WTC11 (cell line): ENCODE measurements around the gene DTX4.

Experiments used
- ATF3 ChIP-seq: sonication (generic); formaldehyde crosslinking; conservative IDR thresholded peaks from 2 replicates; pipeline ENCODE4 v1.8.1; 2022; ENCODE audit warnings: mild to moderate bottlenecking, missing genetic modification reagents
- CREB1 ChIP-seq: sonication (generic); formaldehyde crosslinking; IDR thresholded peaks from 2 replicates; pipeline ENCODE4 v1.8.0; 2023; ENCODE audit warnings: mild to moderate bottlenecking, missing genetic modification reagents
- CTCF ChIP-seq: fragments of 200-600 bp; IDR thresholded peaks from 2 replicates; pipeline ENCODE4 v1.8.0; 2022; ENCODE audit warnings: antibody characterized with exemption
- IRF1 ChIP-seq: sonication (generic); formaldehyde crosslinking; IDR thresholded peaks from 2 replicates; pipeline ENCODE4 v1.8.0; 2023; ENCODE audit warnings: missing genetic modification reagents
- KAT7 ChIP-seq: sonication (generic); formaldehyde crosslinking; IDR thresholded peaks from 2 replicates; pipeline ENCODE4 v1.8.1; 2023; ENCODE audit warnings: missing genetic modification reagents, mild to moderate bottlenecking, borderline replicate concordance
- NFE2L1 ChIP-seq: sonication (generic); formaldehyde crosslinking; IDR thresholded peaks from 2 replicates; pipeline ENCODE4 v1.8.1; 2023; ENCODE audit warnings: missing genetic modification reagents
- PREB ChIP-seq: sonication (generic); formaldehyde crosslinking; IDR thresholded peaks from 2 replicates; pipeline ENCODE4 v1.8.1; 2022; ENCODE audit warnings: mild to moderate bottlenecking, missing genetic modification reagents, moderate library complexity, borderline replicate concordance
- STAT6 ChIP-seq: sonication (generic); formaldehyde crosslinking; conservative IDR thresholded peaks from 2 replicates; pipeline ENCODE4 v1.8.1; 2023; ENCODE audit warnings: mild to moderate bottlenecking, low read depth, missing genetic modification reagents, moderate library complexity
- ZNF232 ChIP-seq: sonication (generic); formaldehyde crosslinking; IDR thresholded peaks from 2 replicates; pipeline ENCODE4 v1.8.0; 2022; ENCODE audit warnings: mild to moderate bottlenecking, missing genetic modification reagents
- ZNF263 ChIP-seq: sonication (generic); formaldehyde crosslinking; IDR thresholded peaks from 2 replicates; pipeline ENCODE4 v1.8.1; 2022; ENCODE audit warnings: low read depth, mild to moderate bottlenecking, moderate library complexity, missing genetic modification reagents
- ZNF512 ChIP-seq: sonication (generic); formaldehyde crosslinking; IDR thresholded peaks from 2 replicates; pipeline ENCODE4 v1.8.1; 2022; ENCODE audit warnings: missing genetic modification reagents, borderline replicate concordance

- TF ChIP-seq ZNF512 (CRISPR knock-in tag) (no peak), CTCF (no peak), KAT7 (no peak), CREB1 (CRISPR knock-in tag) (no peak), NFE2L1 (no peak), ATF3 (CRISPR knock-in tag) (no peak), PREB (CRISPR knock-in tag) (no peak), ZNF232 (CRISPR knock-in tag) (no peak), IRF1 (CRISPR knock-in tag) (no peak), STAT6 (CRISPR knock-in tag) (no peak), ZNF263 (CRISPR knock-in tag) (no peak)
Observed at GRCh38 chr11:59175091-59175501, 3.2 kb downstream of the DTX4 start.
